ENCODE data around the gene SLC6A20. TPM values are rescaled to one million over a fixed set of nuclear protein-coding genes. Genes with fewer than 3 reads are reported as not detected.

The SLC6A20 gene
- total and polyA plus RNA-seq, 4 experiments from 2014 or later: 0.41 TPM; not detected in 3

DNA sequence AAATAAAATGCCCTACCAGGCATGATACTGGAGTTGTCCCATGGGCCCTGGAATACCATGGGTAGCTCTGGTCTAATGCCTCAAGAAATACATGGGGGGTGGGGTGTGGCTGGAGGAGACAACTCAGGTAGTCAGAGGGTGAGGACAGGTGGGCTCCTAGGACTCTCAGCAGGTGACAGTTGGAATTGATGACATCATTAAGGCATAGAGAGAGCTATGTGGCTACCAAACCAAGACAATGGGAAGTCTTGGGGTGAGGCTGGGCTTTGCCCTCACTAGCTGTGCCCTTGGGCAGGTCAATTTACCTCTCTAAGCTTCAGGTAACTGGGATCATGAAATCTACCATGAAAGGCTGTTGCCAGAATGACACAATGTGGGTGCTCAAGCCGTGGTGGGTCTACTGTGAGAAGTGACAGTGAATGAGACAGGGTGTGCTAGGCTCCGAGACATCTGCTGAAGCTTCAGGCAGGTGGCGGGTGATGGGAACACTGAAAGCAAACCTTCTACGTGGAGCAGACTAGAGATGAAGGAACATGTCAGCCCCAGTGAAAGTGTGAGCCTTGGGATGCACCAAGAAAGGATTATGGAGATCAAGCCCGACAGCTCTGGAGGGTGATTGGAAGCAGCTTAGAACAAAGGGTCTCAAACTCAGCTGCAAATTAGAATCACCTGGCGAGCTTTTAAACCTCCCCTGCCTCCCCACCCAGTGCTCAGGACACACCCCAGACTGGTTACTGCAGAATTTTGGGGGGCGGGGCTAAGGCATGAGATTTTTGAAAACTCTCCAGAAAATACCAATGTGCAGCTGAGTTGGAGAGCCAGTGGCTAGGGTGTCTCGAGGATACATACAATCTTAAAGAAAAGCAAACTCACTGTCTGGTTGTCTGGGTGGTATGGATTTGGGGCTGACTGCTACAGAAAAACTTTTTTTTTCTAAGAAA, 21.5 kb downstream of the SLC6A20 start:
- no peaks in the 10 kb centered on the region for H3K36me3 ChIP-seq (ENCODE audit: insufficient read depth, low read length)
- Mint-ChIP-seq H3K36me3 (no peaks in the 10 kb centered on the region), H3K27ac (peak overlapping the region in 1 of 7 donors; percentile 33), H3K27me3 (peaks cover 0 to 7% of the 10 kb centered on the region in 2 donors), H3K9me3 (no peaks in the 10 kb centered on the region), H3K4me3 (no peak overlapping the region), H3K4me1 (peaks cover 10 to 23% (median 17%) of the 10 kb centered on the region in 4 donors)
- no peak for DNase-seq
- H3K9me3 ChIP-seq (ENCODE audit: control insufficient read depth in 1 of 2, low read length in 2 of 2): no peaks in the 10 kb centered on the region
- no peak overlapping the region for H3K27ac ChIP-seq (ENCODE audit: low read depth, low read length)
- H3K4me3 ChIP-seq (ENCODE audit: low read length in 2 of 2): no peak overlapping the region
- no peaks in the 10 kb centered on the region for H3K27me3 ChIP-seq (ENCODE audit: insufficient read depth, low read length)
- ChIA-PET POLR2A (ENCODE audit: partially characterized antibody) (no interaction called here), CTCF (ENCODE audit: partially characterized antibody) (interaction anchor here (0.7 to 1.2 kb wide), 2 partner anchors 15 to 304 kb away, joined by 3 read pairs; no protein-coding TSS in a partner anchor)
- peaks cover 12% of the 10 kb centered on the region for H3K4me1 ChIP-seq (ENCODE audit: insufficient read depth, low read length)
- intact Hi-C loops (cut with micrococcal nuclease): no loop called here

DNA sequence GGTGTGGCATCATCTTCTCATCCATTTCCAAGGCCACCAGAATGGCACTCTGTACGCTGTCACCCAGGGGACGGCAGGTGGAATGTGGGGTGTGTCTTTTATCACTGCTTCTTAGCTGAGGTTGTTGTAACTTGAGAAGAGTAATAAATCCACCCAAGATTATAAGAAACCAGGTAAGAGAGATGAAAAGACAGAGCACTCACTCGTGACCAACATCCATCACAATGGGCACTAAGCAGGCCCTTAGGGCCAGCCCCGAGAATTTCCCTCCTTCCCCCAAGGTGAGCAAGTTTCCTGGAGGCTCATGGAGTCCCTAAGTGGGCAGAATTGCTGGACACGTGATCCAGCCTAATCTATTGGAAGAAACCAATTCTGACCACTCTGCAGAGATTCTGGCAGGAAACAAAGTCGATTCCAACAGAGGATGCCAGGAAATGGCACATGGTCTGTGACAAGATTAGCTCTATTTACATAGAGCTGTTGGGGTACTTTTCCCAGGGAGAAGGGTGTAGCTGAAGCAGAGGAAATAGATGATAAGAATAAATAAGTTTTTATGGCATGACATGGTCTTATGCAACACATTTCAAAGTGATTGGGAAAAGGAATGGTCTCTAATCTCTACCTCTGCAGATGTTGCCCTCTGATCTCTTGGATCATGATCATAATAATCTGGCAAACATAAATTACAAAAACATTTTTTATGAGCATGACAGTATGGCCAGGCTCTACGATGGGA, 22.5 kb downstream of the SLC6A20 start:
- Histone ChIP-seq H3K4me1 (ENCODE audit: insufficient read depth, low read length) (peaks cover 12% of the 10 kb centered on the region), H3K36me3 (ENCODE audit: insufficient read depth, low read length) (no peaks in the 10 kb centered on the region), H3K9me3 (ENCODE audit: control insufficient read depth in 1 of 2, low read length in 2 of 2) (no peaks in the 10 kb centered on the region), H3K4me3 (ENCODE audit: low read length in 2 of 2) (no peak overlapping the region), H3K27ac (ENCODE audit: low read depth, low read length) (no peak overlapping the region), H3K27me3 (ENCODE audit: insufficient read depth, low read length) (no peaks in the 10 kb centered on the region)
- intact Hi-C loops (cut with micrococcal nuclease): no loop called here
- ChIA-PET POLR2A (ENCODE audit: partially characterized antibody) (interaction anchor here (1.3 kb wide), 2 partner anchors 11 to 107 kb away, joined by 3 read pairs; no protein-coding TSS in a partner anchor), CTCF (ENCODE audit: partially characterized antibody) (interaction anchor here (0.7 to 1.1 kb wide), 2 partner anchors 68 to 305 kb away, joined by 3 read pairs; partner anchors contain the start of gene LZTFL1)
- no peak overlapping the region for H3K27ac Mint-ChIP-seq
- no peaks in the 10 kb centered on the region for H3K36me3 Mint-ChIP-seq
- no peak overlapping the region for H3K4me3 Mint-ChIP-seq
- peaks cover 10 to 23% (median 17%) of the 10 kb centered on the region in 4 donors for H3K4me1 Mint-ChIP-seq
- H3K27me3 Mint-ChIP-seq: peaks cover 0 to 7% of the 10 kb centered on the region in 2 donors
- H3K9me3 Mint-ChIP-seq: no peaks in the 10 kb centered on the region
- DNase-seq: no peak

DNA sequence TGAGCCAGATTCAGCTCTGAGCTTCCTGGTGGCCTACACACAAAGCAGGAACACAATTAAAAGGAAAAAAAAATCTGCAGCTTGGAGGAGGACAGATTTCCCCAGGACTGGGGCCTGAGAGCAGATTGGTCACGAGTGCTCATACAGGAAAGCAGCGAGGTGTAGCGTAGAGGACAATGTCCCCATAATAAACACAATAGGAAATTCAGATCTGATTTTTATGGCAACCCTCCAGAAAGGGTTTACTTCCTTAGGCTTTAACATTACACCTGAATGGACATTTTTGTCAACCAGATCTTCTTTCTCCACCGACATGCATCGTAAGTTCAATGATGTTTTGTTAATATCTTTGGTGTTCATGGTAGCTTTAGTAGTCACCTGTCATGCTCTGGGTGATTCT, 23.3 kb downstream of the SLC6A20 start:
- no peaks in the 10 kb centered on the region for H3K27me3 ChIP-seq (ENCODE audit: insufficient read depth, low read length)
- H3K4me1 ChIP-seq (ENCODE audit: insufficient read depth, low read length): peaks cover 12% of the 10 kb centered on the region
- peak overlapping the region in 5 of 8 donors; percentile 5 to 57 (median 25) for H3K4me3 Mint-ChIP-seq
- no peaks in the 10 kb centered on the region for H3K9me3 Mint-ChIP-seq
- H3K27me3 Mint-ChIP-seq: peaks cover 0 to 6% of the 10 kb centered on the region in 2 donors
- H3K4me1 Mint-ChIP-seq: peaks cover 10 to 23% (median 17%) of the 10 kb centered on the region in 4 donors
- no peaks in the 10 kb centered on the region for H3K9me3 ChIP-seq (ENCODE audit: control insufficient read depth in 1 of 2, low read length in 2 of 2)
- H3K36me3 ChIP-seq (ENCODE audit: insufficient read depth, low read length): no peaks in the 10 kb centered on the region
- CTCF ChIA-PET (ENCODE audit: partially characterized antibody): interaction anchor here (1.1 to 1.3 kb wide), 2 partner anchors 10 to 68 kb away, joined by 3 to 4 read pairs; partner anchors contain the start of gene LZTFL1
- intact Hi-C loops (cut with micrococcal nuclease): no loop called here
- no peaks in the 10 kb centered on the region for H3K36me3 Mint-ChIP-seq
- no peak overlapping the region for H3K27ac ChIP-seq (ENCODE audit: low read depth, low read length)
- DNase-seq: no peak
- no peak overlapping the region for H3K4me3 ChIP-seq (ENCODE audit: low read length in 2 of 2)
- POLR2A ChIA-PET (ENCODE audit: partially characterized antibody): interaction anchor here (1.3 kb wide), 2 partner anchors 10 to 108 kb away, joined by 3 read pairs; no protein-coding TSS in a partner anchor
- peak overlapping the region in 4 of 7 donors; percentile 15 to 62 (median 40) for H3K27ac Mint-ChIP-seq

DNA sequence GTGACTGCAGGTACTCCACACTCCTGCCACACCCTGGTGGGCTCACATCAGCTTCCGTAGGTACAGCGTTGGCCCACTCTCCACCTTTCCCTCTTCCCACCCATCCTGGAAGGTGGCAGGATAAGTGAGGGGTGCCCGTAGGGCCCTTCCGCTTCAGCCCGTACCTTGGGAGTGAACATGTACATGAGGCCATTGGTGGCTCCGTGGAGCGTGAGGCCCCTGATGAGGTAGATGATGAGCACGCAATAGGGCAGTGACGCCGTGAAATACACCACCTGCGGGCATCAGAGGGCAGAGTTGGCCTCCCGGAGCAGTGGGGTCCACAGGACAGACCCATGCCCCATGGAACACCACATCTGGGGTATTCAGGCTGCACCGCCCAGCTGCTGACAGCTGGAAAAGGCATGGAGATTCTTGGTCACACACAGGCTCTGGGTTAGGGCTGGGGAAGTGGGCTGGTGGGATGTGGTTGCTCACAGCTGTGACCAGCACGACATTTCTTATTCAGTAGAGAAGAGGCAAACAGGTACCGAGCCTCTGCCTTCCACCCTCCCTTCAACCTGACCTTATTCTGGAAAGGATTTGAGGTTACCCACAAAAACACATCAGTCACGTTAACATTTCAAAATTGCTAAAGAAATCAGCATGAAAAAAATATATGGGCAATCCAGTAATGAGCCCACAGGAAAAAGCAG, 23.8 kb downstream of the SLC6A20 start:
- CTCF ChIA-PET (ENCODE audit: partially characterized antibody): interaction anchor here (1.3 kb wide), 1 partner anchor 10 kb away, joined by 4 read pairs; no protein-coding TSS in a partner anchor
- intact Hi-C loops (cut with micrococcal nuclease): no loop called here
- peak in 4 of 5 donors; percentile 25 to 51 (median 37) for DNase-seq
- H3K9me3 ChIP-seq (ENCODE audit: control insufficient read depth in 1 of 2, low read length in 2 of 2): no peaks in the 10 kb centered on the region
- H3K36me3 Mint-ChIP-seq: peaks cover 0 to under 1% of the 10 kb centered on the region in 2 donors
- H3K36me3 ChIP-seq (ENCODE audit: insufficient read depth, low read length): no peaks in the 10 kb centered on the region
- peak overlapping the region in 4 of 7 donors; percentile 15 to 62 (median 40) for H3K27ac Mint-ChIP-seq
- peak overlapping the region in 5 of 8 donors; percentile 5 to 57 (median 25) for H3K4me3 Mint-ChIP-seq
- no peaks in the 10 kb centered on the region for H3K27me3 ChIP-seq (ENCODE audit: insufficient read depth, low read length)
- peaks cover 0 to under 1% (median 0%) of the 10 kb centered on the region in 8 donors for H3K9me3 Mint-ChIP-seq
- H3K4me1 Mint-ChIP-seq: peaks cover 10 to 23% (median 17%) of the 10 kb centered on the region in 4 donors
- no peak overlapping the region for H3K27ac ChIP-seq (ENCODE audit: low read depth, low read length)
- H3K4me3 ChIP-seq (ENCODE audit: low read length in 2 of 2): no peak overlapping the region
- H3K27me3 Mint-ChIP-seq: peaks cover 2 to 6% of the 10 kb centered on the region in 2 donors
- POLR2A ChIA-PET (ENCODE audit: partially characterized antibody): no interaction called here
- H3K4me1 ChIP-seq (ENCODE audit: insufficient read depth, low read length): peaks cover 12% of the 10 kb centered on the region

GRCh38 chr3:45771831-45772230, 24.5 kb downstream of the SLC6A20 start:
- peaks cover 10 to 23% (median 17%) of the 10 kb centered on the region in 4 donors for H3K4me1 Mint-ChIP-seq
- peaks cover 0 to 4% of the 10 kb centered on the region in 2 donors for H3K36me3 Mint-ChIP-seq
- Histone ChIP-seq H3K27ac (ENCODE audit: low read depth, low read length) (no peak overlapping the region), H3K4me1 (ENCODE audit: insufficient read depth, low read length) (peaks cover 12% of the 10 kb centered on the region), H3K9me3 (ENCODE audit: control insufficient read depth in 1 of 2, low read length in 2 of 2) (no peaks in the 10 kb centered on the region), H3K4me3 (ENCODE audit: low read length in 2 of 2) (no peak overlapping the region), H3K27me3 (ENCODE audit: insufficient read depth, low read length) (no peaks in the 10 kb centered on the region), H3K36me3 (ENCODE audit: insufficient read depth, low read length) (no peaks in the 10 kb centered on the region)
- peaks cover 3 to 6% of the 10 kb centered on the region in 2 donors for H3K27me3 Mint-ChIP-seq
- peaks cover 0 to 6% (median 0%) of the 10 kb centered on the region in 8 donors for H3K9me3 Mint-ChIP-seq
- DNase-seq: no peak
- ChIA-PET POLR2A (ENCODE audit: partially characterized antibody) (no interaction called here), CTCF (ENCODE audit: partially characterized antibody) (interaction anchor here (1.3 kb wide), 1 partner anchor 9 kb away, joined by 4 read pairs; no protein-coding TSS in a partner anchor)
- intact Hi-C loops (cut with micrococcal nuclease): no loop called here
- no peak overlapping the region for H3K4me3 Mint-ChIP-seq
- peak overlapping the region in 1 of 7 donors; percentile 51 for H3K27ac Mint-ChIP-seq

DNA sequence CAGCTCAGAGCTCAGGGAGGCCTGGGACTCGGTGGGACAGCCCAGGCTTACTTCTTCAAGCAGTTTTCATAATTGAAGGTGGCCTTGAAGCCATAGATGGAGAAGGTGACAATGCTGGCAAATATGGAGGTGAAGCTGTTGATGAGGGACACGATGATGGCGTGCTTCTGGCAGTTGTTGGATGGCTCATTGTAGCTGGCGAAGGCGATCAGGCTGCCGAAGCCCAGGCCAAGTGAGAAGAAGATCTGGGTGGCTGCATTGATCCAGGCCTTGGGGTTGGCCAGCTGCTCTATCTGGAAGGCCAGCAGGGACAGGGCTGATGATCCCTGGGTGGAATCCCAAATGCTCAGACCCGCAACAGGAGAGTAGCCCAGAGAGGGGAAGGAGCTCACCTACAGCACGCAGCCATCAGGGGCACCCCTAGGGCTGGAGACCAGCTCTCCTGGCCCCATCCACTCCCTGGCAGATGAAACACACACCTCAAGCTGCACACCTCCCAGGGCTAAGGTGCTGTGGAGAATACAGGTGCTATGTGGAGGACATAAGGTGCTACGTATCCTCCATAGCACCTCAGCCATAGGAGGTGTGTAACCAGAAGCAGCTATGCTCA, 25.1 kb downstream of the SLC6A20 start:
- Histone ChIP-seq H3K4me3 (ENCODE audit: low read length in 2 of 2) (no peak overlapping the region), H3K27me3 (ENCODE audit: insufficient read depth, low read length) (no peaks in the 10 kb centered on the region), H3K36me3 (ENCODE audit: insufficient read depth, low read length) (no peaks in the 10 kb centered on the region), H3K27ac (ENCODE audit: low read depth, low read length) (no peak overlapping the region), H3K9me3 (ENCODE audit: control insufficient read depth in 1 of 2, low read length in 2 of 2) (no peaks in the 10 kb centered on the region), H3K4me1 (ENCODE audit: insufficient read depth, low read length) (peaks cover 12% of the 10 kb centered on the region)
- peaks cover 10 to 23% (median 17%) of the 10 kb centered on the region in 4 donors for H3K4me1 Mint-ChIP-seq
- ChIA-PET CTCF (ENCODE audit: partially characterized antibody) (interaction anchor here (0.8 kb wide), 1 partner anchor 11 kb away, joined by 4 read pairs; no protein-coding TSS in a partner anchor), POLR2A (ENCODE audit: partially characterized antibody) (no interaction called here)
- H3K27ac Mint-ChIP-seq: no peak overlapping the region
- no peak for DNase-seq
- H3K9me3 Mint-ChIP-seq: peaks cover 0 to 6% (median 0%) of the 10 kb centered on the region in 8 donors
- intact Hi-C loops (cut with micrococcal nuclease): no loop called here
- H3K36me3 Mint-ChIP-seq: peaks cover 0 to 4% of the 10 kb centered on the region in 2 donors
- H3K27me3 Mint-ChIP-seq: peaks cover 3 to 6% of the 10 kb centered on the region in 2 donors
- peak overlapping the region in 1 of 8 donors; percentile 18 for H3K4me3 Mint-ChIP-seq
